ENCODE data around the gene MFN2.

- TF ChIP-seq CTCF (tag by site-specific recombination; IDR thresholded peaks at IDR 0.05): no peak
- TF ChIP-seq ZNF621 (tag by site-specific recombination; IDR thresholded peaks at IDR 0.05): no peak
- TF ChIP-seq ZNF510 (tag by site-specific recombination; IDR thresholded peaks at IDR 0.05; ENCODE audit: insufficient replicate concordance): no peak
- no peak for TF ChIP-seq ZBTB1 (tag by site-specific recombination; IDR thresholded peaks at IDR 0.05)
- no peak for TF ChIP-seq ZNF184 (tag by site-specific recombination; IDR thresholded peaks at IDR 0.05)
- no peak for TF ChIP-seq ZNF112 (tag by site-specific recombination; IDR thresholded peaks at IDR 0.05)
- TF ChIP-seq ZFHX2 (tag by site-specific recombination; conservative IDR thresholded peaks at IDR 0.05): no peak
- TF ChIP-seq ZNF18 (tag by site-specific recombination; IDR thresholded peaks at IDR 0.05): no peak
These were observed 80.3 kb downstream of the MFN2 start for GRCh38 chr1:12060500-12060899.
